ENCODE measurements around the gene HOXA3. TPM values are rescaled to one million over a fixed set of nuclear protein-coding genes. Genes with fewer than 3 reads are reported as not detected.
A peak's percentile ranks its signal among the peaks of the same experiment; 100 is the strongest.

The HOXA3 gene
- total RNA-seq, 1 donor from 2014 or later = not detected

- no peak for FAIRE-seq
- DNase-seq (ENCODE audit: low spot score in 2 of 2) = no peak
These were observed 44.7 kb downstream of the HOXA3 start for GRCh38 chr7:27107391-27108381.

GRCh38 chr7:27106901-27107240, 45.5 kb downstream of the HOXA3 start:
- no peak for FAIRE-seq
- no peak for DNase-seq (ENCODE audit: low spot score in 2 of 2)

DNA sequence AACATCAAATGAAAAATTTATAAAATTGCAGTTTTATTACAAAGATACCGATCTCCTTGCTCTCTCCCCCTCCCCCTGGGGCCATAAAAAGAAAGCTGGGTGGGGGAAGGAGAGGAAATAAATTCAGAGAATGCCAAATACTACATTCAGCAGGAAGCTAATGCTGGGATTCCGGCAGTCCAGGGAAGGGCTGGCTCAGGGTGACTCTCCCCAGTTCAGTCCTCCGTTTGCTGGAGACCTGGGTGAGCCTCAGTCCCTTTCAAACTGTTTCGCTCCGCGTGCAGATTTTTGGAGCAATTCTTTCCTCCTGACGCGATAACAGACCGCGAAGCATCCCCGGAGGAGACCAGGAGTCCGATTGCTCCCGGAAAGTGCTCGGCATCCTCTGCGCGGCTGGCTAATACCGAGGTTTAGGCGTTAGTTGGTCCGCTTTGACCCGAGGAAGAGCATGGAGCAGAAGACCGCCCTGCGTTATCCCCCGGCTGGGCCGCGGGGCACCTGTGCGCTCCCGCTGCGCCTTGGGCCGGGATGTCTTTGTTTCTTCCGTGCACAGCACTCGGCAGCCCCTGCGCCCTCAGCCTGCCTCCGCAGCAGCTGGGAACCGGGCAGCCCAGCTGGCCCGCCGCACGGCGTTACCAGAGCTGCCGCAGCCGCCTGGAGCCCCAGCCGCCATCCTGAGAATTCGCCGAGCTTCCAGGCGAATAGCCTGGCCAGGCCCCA, 46.0 kb downstream of the HOXA3 start:
- DNase-seq (ENCODE audit: low spot score in 2 of 2) (no peak), FAIRE-seq (no peak)

- DNase-seq (ENCODE audit: low spot score in 2 of 2) = no peak
- no peak for FAIRE-seq
These were observed 46.9 kb downstream of the HOXA3 start for GRCh38 chr7:27105301-27106031.

DNA sequence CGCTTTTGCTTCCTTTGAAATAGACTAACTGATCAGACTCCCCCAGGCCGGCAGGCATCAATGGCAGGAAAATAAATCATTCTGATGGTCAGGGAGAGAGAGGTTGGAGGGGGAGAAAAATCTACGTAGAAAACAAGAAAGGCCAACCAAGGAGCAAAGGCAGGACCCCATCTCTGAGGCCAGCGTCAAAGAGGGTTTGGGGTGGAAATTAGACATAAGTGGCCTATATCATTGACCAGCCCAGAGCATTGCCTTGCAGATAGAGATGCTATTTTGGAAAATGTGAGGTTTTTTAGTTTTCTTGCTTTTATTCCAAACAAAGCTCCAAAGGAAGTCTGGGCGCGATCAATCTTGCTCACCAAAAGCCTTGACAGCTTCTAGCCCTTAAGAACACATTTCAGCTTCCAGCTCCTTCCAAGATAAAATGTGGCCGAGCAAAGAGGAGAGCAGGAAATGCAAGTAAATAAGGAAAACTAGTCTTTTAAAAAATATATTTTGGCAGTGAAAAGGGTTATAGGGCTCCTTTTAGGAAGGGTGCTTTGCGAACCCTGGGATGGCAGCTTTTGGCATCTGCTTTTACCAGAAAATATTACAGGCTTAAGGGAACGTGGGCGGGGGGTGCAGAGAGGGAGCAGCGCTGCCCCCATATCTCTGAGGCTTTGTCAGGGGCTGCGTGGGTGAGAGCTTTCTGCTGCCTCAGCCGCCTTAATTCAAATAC, 47.9 kb downstream of the HOXA3 start:
- DNase-seq (ENCODE audit: low spot score in 2 of 2) (no peak), FAIRE-seq (no peak)

DNA sequence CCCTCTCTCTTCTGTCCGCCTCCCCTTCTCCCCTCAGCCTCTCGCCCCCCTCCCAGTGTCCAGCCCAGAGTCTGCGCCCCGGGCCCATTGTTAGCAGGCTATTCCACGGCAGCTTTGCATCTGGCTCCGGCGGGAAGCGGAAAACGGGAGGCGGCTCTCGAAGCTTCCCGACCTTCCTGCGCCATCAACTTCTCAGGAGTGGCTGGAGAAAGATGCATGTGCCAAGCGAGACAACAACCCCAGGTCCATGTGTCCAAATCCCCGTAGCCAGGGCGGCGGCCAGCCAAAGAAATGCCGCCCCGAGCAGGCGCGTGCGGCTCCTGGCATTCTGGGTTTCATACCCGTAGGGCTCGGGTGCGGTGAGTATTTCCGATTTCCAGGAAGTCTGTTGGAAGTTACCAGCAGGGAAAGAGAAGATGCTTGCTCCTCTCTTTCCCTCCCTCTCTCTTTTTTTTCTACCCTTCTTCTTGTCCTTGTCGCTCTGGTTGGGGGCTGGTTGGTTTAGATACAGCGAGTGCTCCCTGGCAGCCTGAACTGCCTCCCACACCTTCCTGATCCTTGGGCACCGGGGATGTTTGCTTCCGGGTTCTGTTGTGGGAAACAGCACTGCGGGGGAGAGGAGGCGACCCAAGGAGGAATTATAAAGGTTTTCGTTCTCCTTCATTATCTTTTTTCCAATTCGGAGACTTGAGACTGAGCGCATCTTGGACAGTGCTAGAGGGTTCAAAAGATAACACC, 48.7 kb downstream of the HOXA3 start:
- FAIRE-seq = no peak

DNA sequence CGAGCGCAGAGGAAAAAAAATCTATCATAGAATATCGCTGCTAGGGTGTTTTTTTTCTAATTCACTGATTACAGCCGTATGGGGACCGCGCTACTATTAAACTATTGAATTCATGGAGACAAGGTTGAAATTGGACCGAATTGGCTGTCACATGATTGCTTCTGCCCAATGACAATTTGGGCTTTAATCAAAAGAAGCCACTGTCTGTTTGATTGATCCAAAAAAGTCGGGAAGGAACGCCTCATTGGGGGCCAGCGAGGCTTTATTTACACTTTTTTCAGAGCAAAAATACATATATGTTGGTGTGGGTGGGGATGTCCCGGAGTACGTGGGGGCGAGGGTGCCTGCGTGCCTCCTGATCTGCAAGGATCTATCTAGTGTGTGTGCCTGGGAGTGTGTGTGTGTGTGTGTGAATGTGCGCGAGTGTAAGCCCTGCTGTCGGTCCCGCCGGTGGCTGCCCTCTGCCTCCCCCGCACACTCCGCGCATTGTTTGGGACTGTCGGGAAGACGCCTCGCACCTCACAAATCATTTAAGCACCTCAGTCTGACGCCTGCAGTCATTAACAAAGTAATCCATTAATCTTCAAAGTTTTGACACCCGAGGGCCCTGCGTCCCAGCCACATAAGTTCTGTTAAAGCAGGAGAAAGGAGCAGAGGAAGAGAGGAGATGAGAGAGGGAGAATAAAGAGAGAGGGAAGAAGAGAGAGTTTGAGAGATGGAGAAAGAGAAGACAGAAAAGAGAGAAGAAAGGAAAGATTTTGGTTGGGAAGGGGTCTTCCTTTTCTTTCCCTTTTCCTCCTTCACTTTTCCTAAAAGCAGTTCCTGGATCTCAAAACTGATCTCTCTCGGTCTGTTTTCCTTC, 49.6 kb downstream of the HOXA3 start, which contains the start of gene HOXA2:
Gene HOXA2, minus strand, starts transcription at position 103 of the 862 bp plus-strand sequence. CDS start 183 bp downstream, outside the sequence.
- DNase-seq (ENCODE audit: low spot score in 2 of 2) = no peak
- FAIRE-seq = no peak

More for the DNA sequence above, 48.7 kb downstream of the HOXA3 start:
- DNase-seq (ENCODE audit: low spot score in 2 of 2) = no peak

GRCh38 chr7:27101957-27102580, 50.3 kb downstream of the HOXA3 start:
- DNase-seq (ENCODE audit: low spot score in 2 of 2) = no peak
- FAIRE-seq = no peak

GRCh38 chr7:27101171-27101956, 51.0 kb downstream of the HOXA3 start:
- FAIRE-seq (no peak), DNase-seq (ENCODE audit: low spot score in 2 of 2) (no peak)

DNA sequence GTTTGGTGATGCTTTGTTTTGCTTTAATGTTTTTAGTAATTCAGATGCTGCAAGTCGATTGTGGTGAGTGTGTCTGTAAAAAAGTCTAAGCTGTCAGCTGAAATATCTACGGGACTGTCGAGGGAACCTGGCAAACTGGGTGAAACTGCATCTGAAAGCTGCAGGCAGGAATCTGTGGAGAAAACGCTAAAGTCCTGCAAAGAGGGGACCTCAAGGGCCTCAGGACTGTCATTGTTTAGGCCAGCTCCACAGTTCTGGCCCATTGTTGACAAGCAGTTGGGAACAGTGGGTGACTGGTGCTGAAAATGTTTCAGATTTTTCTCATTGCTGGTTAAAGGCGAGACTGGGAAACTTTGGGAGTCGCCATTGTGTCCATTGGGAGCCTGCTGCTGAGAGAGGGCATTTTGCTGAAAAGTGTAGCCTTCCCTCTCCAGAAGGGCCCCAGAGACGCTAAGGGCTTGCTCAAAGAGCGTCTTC, 51.7 kb downstream of the HOXA3 start:
- DNase-seq (ENCODE audit: low spot score in 2 of 2) = no peak
- FAIRE-seq = no peak

DNA sequence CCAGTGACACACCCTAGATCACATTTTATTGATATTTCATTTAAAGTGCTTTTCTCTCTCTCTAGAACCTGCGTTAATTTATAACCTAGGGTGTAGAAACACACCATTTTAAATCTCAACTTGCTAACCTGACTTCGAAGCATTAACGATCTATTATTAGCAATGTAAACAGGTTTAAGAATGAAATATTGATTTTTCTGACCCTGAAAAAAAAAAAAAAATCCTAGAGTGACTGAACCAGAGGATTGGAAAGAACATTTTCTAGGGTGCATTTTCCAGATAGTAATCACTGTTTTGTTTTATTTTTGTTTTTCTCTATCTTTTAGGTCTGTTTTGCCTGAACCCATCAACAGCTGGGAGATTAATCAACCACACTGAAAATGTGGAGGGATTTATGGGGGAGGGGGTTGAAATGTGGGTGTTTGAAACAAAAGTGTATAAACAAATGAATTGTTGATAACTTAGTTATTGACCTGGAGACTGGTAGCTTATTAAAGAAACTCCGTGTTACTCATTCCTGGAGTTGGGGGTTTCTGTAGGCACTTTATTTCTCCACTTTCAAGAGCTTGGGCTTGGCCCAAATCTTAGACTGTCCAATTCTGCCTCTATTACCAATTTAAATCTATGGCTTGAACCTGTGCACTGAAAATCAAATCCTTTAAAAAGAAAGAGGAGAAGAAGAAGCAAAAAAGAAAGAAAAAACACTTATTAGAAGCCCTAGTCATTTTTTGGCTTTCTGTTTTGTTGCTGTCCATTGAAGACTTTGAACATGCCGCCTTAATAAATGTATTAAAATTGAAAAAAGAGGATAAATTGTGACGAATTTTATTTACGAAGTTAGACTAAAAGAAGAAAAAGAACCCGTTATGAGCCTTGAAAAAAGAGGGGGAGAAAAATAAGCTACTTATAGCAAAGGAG, 52.7 kb downstream of the HOXA3 start:
- DNase-seq (ENCODE audit: low spot score in 2 of 2) (no peak), FAIRE-seq (no peak)

DNA sequence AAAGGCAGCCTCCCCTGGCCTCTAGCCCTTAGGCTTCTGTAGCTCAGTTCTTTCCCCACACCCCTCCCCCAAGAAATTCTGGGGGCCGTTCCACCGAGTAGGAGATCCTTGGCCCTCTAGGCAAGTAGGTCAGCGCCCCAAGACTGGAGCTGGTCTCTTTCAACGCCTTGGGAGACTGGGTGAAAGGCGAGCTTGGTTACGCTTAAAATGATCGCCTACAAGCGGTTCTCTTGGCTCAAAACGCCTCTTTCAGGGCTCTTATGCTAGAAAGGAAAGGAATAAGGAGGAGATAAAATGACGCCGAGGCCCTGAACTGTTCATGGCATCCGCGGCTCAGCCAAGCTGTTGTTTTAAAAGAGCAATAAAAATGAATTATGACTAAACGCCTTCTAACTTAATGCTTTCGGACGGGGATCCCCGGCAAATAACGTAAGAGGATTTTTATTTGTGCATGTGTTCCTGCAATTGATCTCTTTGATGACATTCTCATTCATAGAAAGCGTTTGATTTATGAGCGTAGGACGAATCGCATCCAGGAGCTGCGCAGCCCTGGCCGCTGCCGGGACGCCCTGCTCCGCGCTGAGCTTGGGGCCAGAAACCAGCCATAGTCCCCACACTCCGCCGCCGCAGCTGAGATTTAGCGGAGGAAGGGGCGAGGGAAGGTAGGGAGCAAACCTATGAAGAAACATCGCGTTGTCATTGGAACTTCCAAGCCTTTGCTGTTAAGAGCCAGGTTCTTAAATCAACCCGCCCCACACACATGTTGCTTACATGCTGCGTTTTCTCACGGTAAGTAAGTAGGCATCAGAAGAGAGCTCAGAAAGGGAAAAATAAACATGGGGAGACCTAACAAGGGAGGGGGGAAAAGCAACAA, 53.6 kb downstream of the HOXA3 start:
- DNase-seq (ENCODE audit: low spot score in 2 of 2) (no peak), FAIRE-seq (no peak)

GRCh38 chr7:27097686-27098577, 54.5 kb downstream of the HOXA3 start:
- FAIRE-seq = no peak
- DNase-seq (ENCODE audit: low spot score in 2 of 2) = peak in 1 of 2 donors; percentile 21
